ENCODE results near the gene KIF15.
"Not testable (repeated sequence)": the region's sequence is repeated elsewhere in the genome, so short reads cannot be mapped to it uniquely, and the experiment has no call there.

KIF15 gene, protein sequence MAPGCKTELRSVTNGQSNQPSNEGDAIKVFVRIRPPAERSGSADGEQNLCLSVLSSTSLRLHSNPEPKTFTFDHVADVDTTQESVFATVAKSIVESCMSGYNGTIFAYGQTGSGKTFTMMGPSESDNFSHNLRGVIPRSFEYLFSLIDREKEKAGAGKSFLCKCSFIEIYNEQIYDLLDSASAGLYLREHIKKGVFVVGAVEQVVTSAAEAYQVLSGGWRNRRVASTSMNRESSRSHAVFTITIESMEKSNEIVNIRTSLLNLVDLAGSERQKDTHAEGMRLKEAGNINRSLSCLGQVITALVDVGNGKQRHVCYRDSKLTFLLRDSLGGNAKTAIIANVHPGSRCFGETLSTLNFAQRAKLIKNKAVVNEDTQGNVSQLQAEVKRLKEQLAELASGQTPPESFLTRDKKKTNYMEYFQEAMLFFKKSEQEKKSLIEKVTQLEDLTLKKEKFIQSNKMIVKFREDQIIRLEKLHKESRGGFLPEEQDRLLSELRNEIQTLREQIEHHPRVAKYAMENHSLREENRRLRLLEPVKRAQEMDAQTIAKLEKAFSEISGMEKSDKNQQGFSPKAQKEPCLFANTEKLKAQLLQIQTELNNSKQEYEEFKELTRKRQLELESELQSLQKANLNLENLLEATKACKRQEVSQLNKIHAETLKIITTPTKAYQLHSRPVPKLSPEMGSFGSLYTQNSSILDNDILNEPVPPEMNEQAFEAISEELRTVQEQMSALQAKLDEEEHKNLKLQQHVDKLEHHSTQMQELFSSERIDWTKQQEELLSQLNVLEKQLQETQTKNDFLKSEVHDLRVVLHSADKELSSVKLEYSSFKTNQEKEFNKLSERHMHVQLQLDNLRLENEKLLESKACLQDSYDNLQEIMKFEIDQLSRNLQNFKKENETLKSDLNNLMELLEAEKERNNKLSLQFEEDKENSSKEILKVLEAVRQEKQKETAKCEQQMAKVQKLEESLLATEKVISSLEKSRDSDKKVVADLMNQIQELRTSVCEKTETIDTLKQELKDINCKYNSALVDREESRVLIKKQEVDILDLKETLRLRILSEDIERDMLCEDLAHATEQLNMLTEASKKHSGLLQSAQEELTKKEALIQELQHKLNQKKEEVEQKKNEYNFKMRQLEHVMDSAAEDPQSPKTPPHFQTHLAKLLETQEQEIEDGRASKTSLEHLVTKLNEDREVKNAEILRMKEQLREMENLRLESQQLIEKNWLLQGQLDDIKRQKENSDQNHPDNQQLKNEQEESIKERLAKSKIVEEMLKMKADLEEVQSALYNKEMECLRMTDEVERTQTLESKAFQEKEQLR (N-terminal part only)

DNA sequence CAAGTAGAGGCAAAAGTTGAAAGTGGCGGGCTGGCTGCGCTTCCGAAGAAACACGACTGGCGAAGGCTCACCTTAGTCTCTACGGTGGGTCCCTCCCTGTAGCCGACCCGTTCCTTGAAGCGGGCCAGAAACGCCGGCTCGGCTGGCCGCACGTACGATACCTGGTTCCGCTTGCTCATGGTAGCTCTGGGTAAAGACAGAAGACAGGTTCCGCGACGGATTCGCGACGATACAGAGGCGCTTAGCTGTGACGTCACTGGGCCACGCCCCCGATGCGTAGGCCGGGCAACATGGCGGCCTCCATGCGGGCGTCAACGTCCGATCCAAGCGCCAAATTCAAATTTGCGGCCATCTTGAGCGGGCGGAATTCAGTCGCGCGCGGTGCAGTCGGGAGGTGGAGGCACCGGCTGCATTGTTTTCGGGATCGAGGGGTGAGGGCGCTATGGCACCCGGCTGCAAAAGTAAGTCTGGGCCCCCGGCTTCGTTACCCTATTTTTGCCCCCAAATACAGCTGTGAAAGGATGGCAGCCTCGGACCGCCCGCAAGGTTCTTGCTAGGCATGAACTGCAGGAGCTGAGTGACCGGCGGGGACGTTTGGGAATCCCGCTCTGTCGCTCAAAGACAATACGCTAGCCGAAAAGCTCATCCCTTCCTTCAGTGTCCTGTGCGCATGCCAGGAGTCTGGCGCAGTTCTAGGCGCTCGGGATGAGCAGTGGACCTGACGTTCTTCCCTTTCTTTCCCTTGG lies at the start of gene KIF15, which contains the start of gene KIAA1143:
KIF15 (plus strand) TSS at position 371 of the 746 bp plus-strand sequence; CDS start at position 443, 72 bp downstream.
KIAA1143 (minus strand) TSS at position 196 of the 746 bp plus-strand sequence; CDS start at position 179, 17 bp downstream.
- DNase-seq (ENCODE audit: low spot score): peak; percentile 89

- DNase-seq (ENCODE audit: low spot score): peak; percentile 71
These were observed 49.0 kb upstream of the KIF15 start, which contains the start of gene ZNF502 for GRCh38 chr3:44712455-44713075. Gene ZNF502, plus strand, starts transcription at chr3:44712660. Its CDS starts 7,602 bp downstream, at chr3:44720262.

GRCh38 chr3:44721231-44722102 lies 40.1 kb upstream of the KIF15 start:
- no peak for DNase-seq (ENCODE audit: low spot score)

DNA sequence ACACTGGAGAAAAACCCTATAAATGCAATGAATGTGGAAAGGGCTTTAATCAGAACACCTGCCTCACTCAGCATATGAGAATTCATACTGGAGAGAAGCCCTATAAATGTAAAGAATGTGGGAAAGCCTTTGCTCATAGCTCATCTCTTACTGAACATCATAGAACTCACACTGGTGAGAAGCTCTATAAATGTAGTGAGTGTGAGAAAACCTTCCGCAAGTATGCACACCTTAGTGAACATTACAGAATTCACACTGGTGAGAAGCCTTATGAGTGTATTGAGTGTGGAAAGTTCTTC lies 39.5 kb upstream of the KIF15 start:
- no peak for DNase-seq (ENCODE audit: low spot score)

DNA sequence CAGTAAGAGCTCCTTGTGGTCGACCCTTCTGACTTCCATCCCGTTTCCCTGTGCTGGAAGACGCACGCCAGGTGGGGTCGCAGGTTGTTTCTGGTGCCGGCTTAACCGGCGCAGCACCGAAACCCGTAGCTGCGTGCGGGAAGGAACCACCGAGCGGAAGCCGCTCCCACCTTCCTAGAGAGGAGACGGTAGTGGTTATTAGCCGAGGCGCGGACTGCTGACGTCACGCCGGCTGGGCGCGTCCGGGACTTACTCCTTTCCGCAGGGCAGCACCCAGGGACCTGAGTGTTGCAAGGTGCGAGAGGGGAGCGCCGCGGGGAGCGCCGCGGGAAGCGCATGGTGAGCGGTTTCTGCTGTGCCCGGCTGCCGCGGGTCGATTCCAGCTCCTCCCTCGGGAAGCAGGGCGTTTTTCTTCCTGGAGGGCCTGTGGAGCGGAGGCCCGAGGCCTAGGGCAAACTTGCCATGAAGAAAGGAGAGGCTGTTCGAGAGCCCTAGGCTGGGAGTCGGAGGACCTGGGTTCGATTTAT lies 32.1 kb upstream of the KIF15 start, which contains the start of gene ZNF501:
ZNF501 (plus strand) TSS at position 252 of the 527 bp plus-strand sequence. CDS start 4,787 bp downstream, outside the sequence.
- DNase-seq (ENCODE audit: low spot score): peak; percentile 68

DNA sequence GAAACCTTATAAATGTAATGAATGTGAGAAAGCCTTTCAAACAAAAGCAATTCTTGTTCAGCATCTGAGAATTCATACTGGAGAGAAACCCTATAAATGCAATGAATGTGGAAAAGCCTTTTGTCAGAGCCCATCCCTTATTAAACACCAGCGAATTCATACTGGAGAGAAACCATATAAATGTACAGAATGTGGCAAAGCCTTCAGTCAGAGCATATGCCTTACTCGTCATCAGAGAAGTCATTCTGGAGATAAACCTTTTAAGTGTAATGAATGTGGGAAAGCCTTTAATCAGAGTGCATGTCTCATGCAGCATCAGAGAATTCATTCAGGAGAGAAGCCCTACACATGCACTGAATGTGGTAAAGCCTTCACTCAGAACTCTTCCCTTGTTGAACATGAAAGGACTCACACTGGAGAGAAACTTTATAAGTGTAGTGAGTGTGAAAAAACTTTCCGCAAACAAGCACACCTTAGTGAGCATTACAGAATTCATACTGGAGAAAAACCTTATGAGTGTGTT lies 26.9 kb upstream of the KIF15 start:
- DNase-seq (ENCODE audit: low spot score): no peak

- DNase-seq (ENCODE audit: low spot score): no peak
These were observed 532 bp upstream of the KIF15 start for GRCh38 chr3:44761101-44761423.

GRCh38 chr3:44762170-44762677 lies 630 bp downstream of the KIF15 start:
- DNase-seq (ENCODE audit: low spot score): no peak

GRCh38 chr3:44762690-44763089 lies 1.1 kb downstream of the KIF15 start:
- DNase-seq (ENCODE audit: low spot score): no peak

GRCh38 chr3:44764248-44764647 lies 2.7 kb downstream of the KIF15 start:
- DNase-seq (ENCODE audit: low spot score): no peak

- DNase-seq (ENCODE audit: low spot score): no peak
These were observed 10.0 kb downstream of the KIF15 start for GRCh38 chr3:44771424-44772098.

DNA sequence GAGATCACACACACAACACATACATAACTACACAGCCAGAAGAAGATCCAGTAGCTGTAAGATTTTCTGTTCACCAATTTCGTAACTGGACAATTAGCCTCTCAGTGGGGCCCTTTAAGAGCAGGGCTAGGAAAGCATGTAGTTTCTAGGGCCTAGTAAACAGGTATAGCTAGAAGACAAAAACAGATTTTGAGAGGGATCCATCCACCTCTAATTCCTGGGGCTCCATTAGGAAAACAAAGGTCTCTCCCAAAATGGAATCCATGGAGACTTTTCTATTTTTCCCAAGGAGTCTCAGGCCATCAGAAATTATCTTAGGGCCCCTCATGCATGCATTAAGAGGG lies 10.5 kb downstream of the KIF15 start:
- no peak for DNase-seq (ENCODE audit: low spot score)

- no peak for DNase-seq (ENCODE audit: low spot score)
These were observed 21.3 kb downstream of the KIF15 start for GRCh38 chr3:44782891-44783290.

DNA sequence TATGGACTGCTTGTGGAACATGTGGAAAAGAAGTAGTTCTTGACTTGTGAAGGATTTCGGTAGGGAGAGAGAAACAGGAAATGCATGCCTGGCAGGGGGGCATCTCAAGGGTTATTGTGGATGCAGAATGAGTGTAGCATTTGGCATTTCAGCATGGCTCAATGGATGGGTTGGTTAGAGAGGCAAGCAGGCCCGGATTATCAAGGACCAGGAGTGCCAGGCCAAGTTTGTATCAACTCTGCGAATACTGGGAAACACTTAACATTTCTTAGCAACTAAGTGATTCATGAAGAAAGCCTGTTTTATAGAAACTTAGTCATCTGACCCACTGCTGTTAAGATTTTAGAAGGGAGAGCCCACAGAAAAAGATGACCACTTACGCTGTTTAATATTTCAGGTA lies 33.6 kb downstream of the KIF15 start:
- DNase-seq (ENCODE audit: low spot score): no peak

DNA sequence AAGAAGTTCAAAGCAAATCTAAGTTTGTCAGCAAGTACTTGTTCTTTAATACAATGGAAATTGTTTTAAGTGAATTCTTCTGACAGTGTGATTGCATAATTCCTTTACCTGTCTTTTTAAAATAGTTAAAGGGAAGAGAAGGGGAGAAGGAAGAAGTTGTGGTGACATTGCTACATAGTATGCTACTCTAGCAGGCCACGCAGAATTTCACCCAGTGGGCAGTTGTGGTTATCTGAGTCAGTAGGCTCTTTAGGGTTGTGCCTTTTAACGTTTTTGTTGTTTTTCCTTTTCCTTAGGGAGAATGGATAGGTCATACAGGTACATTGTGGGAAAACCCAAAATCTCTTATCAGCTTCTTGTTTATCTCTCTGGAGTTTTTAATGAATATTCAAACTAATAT lies 40.4 kb downstream of the KIF15 start:
- DNase-seq (ENCODE audit: low spot score): no peak

DNA sequence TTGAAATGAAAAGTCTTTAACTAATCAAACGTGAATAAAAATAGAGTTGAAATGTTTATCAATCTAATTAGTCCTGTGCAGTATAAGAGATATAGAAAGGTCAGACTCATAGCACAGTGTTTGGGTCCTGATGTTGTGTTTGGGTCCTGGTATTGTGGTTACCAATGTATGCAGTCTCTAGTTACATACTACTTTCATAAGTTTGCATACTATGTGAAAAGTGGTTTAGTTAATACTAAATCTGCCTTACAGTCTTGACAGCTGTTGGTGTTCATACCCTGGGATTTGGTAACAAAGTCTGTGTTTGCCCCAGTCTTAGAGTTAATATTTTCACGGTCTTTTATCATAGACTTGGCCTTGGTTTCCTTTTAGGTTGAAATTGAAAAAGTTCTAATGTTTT lies 41.7 kb downstream of the KIF15 start:
- no peak for DNase-seq (ENCODE audit: low spot score)

- no peak for DNase-seq (ENCODE audit: low spot score)
These were observed 44.4 kb downstream of the KIF15 start for GRCh38 chr3:44805960-44806359.

DNA sequence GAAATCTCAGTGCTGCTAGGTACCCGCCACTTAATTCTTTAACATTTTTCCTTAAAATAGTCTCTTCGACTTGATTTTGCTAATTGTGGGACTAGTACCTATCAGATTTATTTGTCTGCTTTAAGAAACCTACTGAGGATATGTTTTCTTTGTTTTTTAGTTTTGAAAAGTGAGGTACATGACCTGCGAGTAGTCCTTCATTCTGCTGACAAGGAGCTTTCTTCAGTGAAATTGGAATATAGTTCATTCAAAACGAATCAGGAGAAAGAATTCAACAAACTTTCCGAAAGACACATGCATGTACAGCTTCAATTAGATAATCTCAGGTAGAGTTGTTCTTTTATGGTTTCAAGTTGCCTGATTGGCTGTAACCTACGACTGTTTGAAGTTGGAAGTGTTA lies 53.2 kb downstream of the KIF15 start:
- DNase-seq (ENCODE audit: low spot score): no peak

GRCh38 chr3:44816334-44816733 lies 54.7 kb downstream of the KIF15 start:
- not testable (repeated sequence) for DNase-seq (ENCODE audit: low spot score)
